Psoas muscle (tissue), 8 donors: ENCODE data around the gene NLGN1. TPM values are rescaled to one million over a fixed set of nuclear protein-coding genes. Genes with fewer than 3 reads are reported as not detected.

Experiments used
- ATAC-seq, 4 donors: fragments of 200-7000 bp; cut with Tn5 transposase; one replicate each; pipeline ENCODE4 v1.9.1; 2020; ENCODE audit warnings: moderate library complexity in 3 of 4, mild to moderate bottlenecking in 2 of 4
- DNase-seq, 2 donors: peaks; one replicate each; pipeline ENCODE4 v3.0.0-alpha.2; 2020
- H3K27ac ChIP-seq: fragments of 200-600 bp; one replicate; pipeline ENCODE4 v1.8.0; 2022
- H3K27me3 ChIP-seq, 3 donors: fragments of 200-600 bp in 1 of 3; one replicate each; pipeline versions ENCODE4 v1.6.1 to v1.8.0; 2013 to 2022; ENCODE audit warnings: low read length in 2 of 3, mild to moderate bottlenecking in 2 of 3, moderate library complexity in 1 of 3; ENCODE audit not compliant: insufficient read depth in 3 of 3
- H3K36me3 ChIP-seq, 2 donors: fragments of 200-600 bp in 1 of 2; one replicate each; pipeline versions ENCODE4 v1.6.1 to v1.8.0; 2013 to 2022; ENCODE audit warnings: low read depth in 1 of 2, mild to moderate bottlenecking in 1 of 2, moderate library complexity in 1 of 2; ENCODE audit not compliant: insufficient read depth in 1 of 2
- H3K4me1 ChIP-seq: fragments of 200-600 bp; one replicate; pipeline ENCODE4 v1.8.0; 2022
- H3K4me3 ChIP-seq: fragments of 200-600 bp; one replicate; pipeline ENCODE4 v1.8.0; 2022; ENCODE audit warnings: mild to moderate bottlenecking
- H3K9me3 ChIP-seq: fragments of 200-600 bp; one replicate; pipeline ENCODE4 v1.8.0; 2022
- WGBS, 3 donors: extraction: QIAGEN DNeasy Blood & Tissue Kit; methylation state at CpG; one replicate each; pipeline versions ENCODE4 v1.1.6 to v1.1.7; 2013; 5-methylcytosine and 5-hydroxymethylcytosine counted together
- intact Hi-C, 2 donors: fragments of 100-400 bp; cut with DNase I; formaldehyde crosslinking; loops; one replicate each; pipeline versions ENCODE4 v1.11.0 to v1.14.2; 2022
- polyA plus RNA-seq, 3 donors: library from polyadenylated mRNA; stranded (reverse); fragments of 200-250 nt; gene quantifications; one replicate each; pipeline ENCODE4 v1.2.3, GENCODE V29; 2013
- total RNA-seq, 4 donors: library from RNA; stranded (reverse); fragmentation: NEBNext Ultra II Directional in 2 of 4; extraction: Animal tissue kit (Norgen Biotek cat#: 25700) in 2 of 4; gene quantifications; one replicate each; pipeline versions ENCODE4 v1.2.1 to v1.2.4, GENCODE V29; 2021 to 2023
- TF ChIP-seq, protein P1 (sequence below): fragments of 200-600 bp; IDR thresholded peaks from one replicate; pipeline ENCODE4 v1.8.0; 2022; ENCODE audit warnings: antibody characterized with exemption
- donor health status: healthy with polysubstance abuse.
- donor health status: DM: no; HTN: no; CAD: no; lungs with moderate emphysema.
- donor health status: Bipolar disorder and iron deficiency.
- donor health status: healthy.
- donor health status: DM: yes; HTN: yes; CAD: no.
- donor health status: DM: no; HTN: no; CAD: no.
- donor health status: DM: no; HTN: no; CAD: no.
- donor health status: DM: yes; HTN: yes; CAD: no.

The NLGN1 gene
- total and polyA plus RNA-seq, 7 donors: 0.04 to 1.0 (median 0.54) TPM

DNA sequence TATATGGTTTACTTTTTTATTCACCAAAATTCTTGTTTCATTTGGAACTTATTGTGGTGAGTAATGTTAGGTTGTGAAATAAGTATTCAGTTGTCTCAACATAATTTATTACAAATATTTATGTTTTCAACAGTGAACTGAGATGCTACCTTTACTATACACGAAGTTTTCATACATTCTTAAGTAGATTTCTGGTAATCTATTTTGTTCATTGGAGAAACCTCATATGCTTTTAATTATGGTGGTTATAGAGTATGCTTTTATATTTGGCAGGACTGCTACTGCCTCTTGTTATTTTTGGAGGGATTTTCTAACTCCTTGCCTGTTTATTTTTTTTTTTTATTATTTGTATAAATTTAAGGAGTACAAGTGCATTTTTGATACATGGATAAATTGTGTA, 253.1 kb downstream of the NLGN1 start:
- Histone ChIP-seq H3K9me3 (no peaks in the 10 kb centered on the region), H3K27me3 (no peaks in the 10 kb centered on the region), H3K36me3 (no peaks in the 10 kb centered on the region), H3K4me3 (no peak overlapping the region), H3K4me1 (no peaks in the 10 kb centered on the region), H3K27ac (no peak overlapping the region)
- TF ChIP-seq, protein P1, sequence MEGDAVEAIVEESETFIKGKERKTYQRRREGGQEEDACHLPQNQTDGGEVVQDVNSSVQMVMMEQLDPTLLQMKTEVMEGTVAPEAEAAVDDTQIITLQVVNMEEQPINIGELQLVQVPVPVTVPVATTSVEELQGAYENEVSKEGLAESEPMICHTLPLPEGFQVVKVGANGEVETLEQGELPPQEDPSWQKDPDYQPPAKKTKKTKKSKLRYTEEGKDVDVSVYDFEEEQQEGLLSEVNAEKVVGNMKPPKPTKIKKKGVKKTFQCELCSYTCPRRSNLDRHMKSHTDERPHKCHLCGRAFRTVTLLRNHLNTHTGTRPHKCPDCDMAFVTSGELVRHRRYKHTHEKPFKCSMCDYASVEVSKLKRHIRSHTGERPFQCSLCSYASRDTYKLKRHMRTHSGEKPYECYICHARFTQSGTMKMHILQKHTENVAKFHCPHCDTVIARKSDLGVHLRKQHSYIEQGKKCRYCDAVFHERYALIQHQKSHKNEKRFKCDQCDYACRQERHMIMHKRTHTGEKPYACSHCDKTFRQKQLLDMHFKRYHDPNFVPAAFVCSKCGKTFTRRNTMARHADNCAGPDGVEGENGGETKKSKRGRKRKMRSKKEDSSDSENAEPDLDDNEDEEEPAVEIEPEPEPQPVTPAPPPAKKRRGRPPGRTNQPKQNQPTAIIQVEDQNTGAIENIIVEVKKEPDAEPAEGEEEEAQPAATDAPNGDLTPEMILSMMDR: no peak
- intact Hi-C loops: no loop called here
- ATAC-seq (no peak), DNase-seq (no peak)
- 53 to 67% (median 57%) methylated on average over 1 of the region's 1 CpG for WGBS, 3 donors

DNA sequence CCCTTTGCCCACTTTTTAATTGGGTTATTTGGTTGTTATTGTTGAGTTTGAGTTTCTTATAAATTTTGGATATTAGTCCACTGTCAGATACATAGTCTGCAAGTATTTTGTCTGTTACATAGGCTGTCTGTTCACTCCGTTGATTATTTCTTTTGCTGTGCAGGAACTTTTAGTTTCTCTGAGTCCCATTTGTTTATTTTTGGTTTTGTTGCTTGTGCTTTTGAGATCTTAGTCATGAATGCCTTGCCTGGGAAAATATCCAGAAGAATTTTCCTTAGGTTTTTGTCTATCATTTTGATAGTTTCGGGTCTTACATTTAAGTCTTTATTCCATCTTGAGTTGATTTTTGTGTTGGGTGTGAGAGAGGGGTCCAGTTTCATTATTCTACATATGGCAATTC, 254.5 kb downstream of the NLGN1 start:
- H3K36me3 ChIP-seq: no peaks in the 10 kb centered on the region
- intact Hi-C loops: no loop called here
- no peaks in the 10 kb centered on the region for H3K9me3 ChIP-seq
- H3K27me3 ChIP-seq: no peaks in the 10 kb centered on the region
- H3K27ac ChIP-seq: no peak overlapping the region
- no peaks in the 10 kb centered on the region for H3K4me1 ChIP-seq
- 90 to 97% (median 93%) methylated on average over 2 of the region's 2 CpGs for WGBS, 3 donors
- no peak overlapping the region for H3K4me3 ChIP-seq
- TF ChIP-seq, protein P1: no peak
- DNase-seq (no peak), ATAC-seq (no peak)

DNA sequence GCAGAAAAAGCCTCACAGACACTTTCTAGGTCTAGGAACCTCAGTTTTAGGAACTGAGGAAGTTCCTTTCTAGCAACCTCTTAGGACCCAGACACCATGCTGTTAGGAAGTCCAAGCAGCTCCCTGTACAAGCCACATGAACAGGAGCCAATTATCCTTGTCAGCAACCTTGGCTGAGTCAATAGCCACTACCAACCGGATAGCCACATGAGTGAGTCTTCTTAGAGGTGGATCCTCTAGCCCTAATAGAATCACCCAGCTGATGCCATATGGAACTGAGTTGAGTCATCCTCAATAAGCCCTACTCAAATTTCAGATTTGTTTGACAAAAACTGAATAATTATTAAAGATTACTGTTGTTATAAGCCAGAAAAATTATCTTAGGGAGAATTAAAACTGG, 256.2 kb downstream of the NLGN1 start:
- Histone ChIP-seq H3K27ac (no peak overlapping the region), H3K4me3 (no peak overlapping the region), H3K9me3 (no peaks in the 10 kb centered on the region), H3K36me3 (no peaks in the 10 kb centered on the region), H3K27me3 (no peaks in the 10 kb centered on the region), H3K4me1 (no peaks in the 10 kb centered on the region)
- DNase-seq: no peak
- intact Hi-C loops: no loop called here
- 73 to 85% (median 81%) methylated on average over 1 of the region's 1 CpG for WGBS, 3 donors
- TF ChIP-seq, protein P1: no peak
- no peak for ATAC-seq

DNA sequence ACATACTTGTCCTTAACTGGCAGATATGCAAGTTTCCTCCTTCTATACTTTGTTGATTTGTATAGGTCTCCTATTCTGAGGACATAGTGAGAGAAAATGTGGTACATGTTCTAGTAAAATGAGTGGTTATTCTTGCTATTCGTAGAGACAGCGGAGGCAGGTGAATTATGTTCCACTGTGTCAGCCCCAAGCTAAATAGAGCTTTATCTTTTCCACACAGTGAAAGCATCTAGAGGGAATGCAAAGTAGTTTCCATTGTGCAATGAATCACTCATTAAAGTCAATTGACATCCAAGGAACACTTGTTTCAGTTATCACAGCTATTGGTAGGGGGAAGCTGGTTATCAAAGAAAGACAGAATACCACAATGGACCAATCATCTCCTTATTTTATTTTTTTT, 262.4 kb downstream of the NLGN1 start:
- intact Hi-C loops: no loop called here
- no peak for ATAC-seq

More for the DNA sequence above, 262.4 kb downstream of the NLGN1 start:
- Histone ChIP-seq H3K9me3 (no peaks in the 10 kb centered on the region), H3K4me3 (no peak overlapping the region), H3K4me1 (no peaks in the 10 kb centered on the region), H3K27me3 (no peaks in the 10 kb centered on the region), H3K36me3 (no peaks in the 10 kb centered on the region), H3K27ac (no peak overlapping the region)
- TF ChIP-seq, protein P1: no peak
- WGBS, 3 donors: 64 to 79% (median 66%) methylated on average over 2 of the region's 2 CpGs
- DNase-seq: no peak
